CD4-positive, alpha-beta T cell (primary cell): ENCODE results near the gene OSBPL5. TPM values are rescaled to one million over a fixed set of nuclear protein-coding genes. Genes with fewer than 3 reads are reported as not detected.

ENCODE experiments used
- ATAC-seq: fragments of 200-7000 bp; cut with Tn5 transposase; one replicate; pipeline ENCODE4 v1.10.0; 2022; ENCODE audit warnings: mild to moderate bottlenecking; ENCODE audit not compliant: poor library complexity
- CTCF ChIA-PET: fragments of 350-600 bp; sonication (Branson Sonifier 250); formaldehyde crosslinking; loops from one replicate; lab custom pipeline; 2021; ENCODE audit warnings: antibody characterized with exemption, inconsistent platforms; lab: Charles Lee
- POLR2A ChIA-PET: fragments of 350-600 bp; sonication (Branson Sonifier 250); formaldehyde crosslinking; loops from one replicate; lab custom pipeline; 2021; ENCODE audit warnings: antibody characterized with exemption, inconsistent platforms; lab: Charles Lee
- DNase-seq, 14 experiments: peaks; one replicate each; pipeline ENCODE4 v3.0.0-alpha.2; 2013 to 2020; ENCODE audit warnings: mixed read lengths in 2 of 14
- H3K27ac ChIP-seq, 2 donors: one replicate each; pipeline versions ENCODE4 v1.5.1 to v1.7.0; 2013; ENCODE audit warnings: low read length in 2 of 2, low read depth in 1 of 2, mild to moderate bottlenecking in 1 of 2
- H3K27me3 ChIP-seq, 2 experiments: 1 replicate in 1 of 2; 2 replicates in 1 of 2; pipeline versions ENCODE4 v1.6.1 to v1.7.0; 2013; ENCODE audit warnings: low read length in 2 of 2, control low read depth in 1 of 2, mild to moderate bottlenecking in 1 of 2, moderate library complexity in 1 of 2; ENCODE audit not compliant: insufficient read depth in 2 of 2, control insufficient read depth in 1 of 2
- H3K36me3 ChIP-seq: one replicate; pipeline ENCODE4 v1.6.1; 2013; ENCODE audit warnings: low read length, control low read depth; ENCODE audit not compliant: insufficient read depth
- H3K4me1 ChIP-seq: one replicate; pipeline ENCODE4 v1.6.1; 2013; ENCODE audit warnings: low read length, control low read depth; ENCODE audit not compliant: insufficient read depth
- H3K4me3 ChIP-seq: one replicate; pipeline ENCODE4 v1.5.1; 2013; ENCODE audit warnings: mild to moderate bottlenecking, low read length, moderate library complexity
- H3K9me3 ChIP-seq, 2 experiments: 1 replicate in 1 of 2; 2 replicates in 1 of 2; pipeline versions ENCODE4 v1.6.1 to v1.7.0; 2013; ENCODE audit warnings: low read length in 2 of 2, mild to moderate bottlenecking in 2 of 2, control low read depth in 1 of 2, moderate library complexity in 1 of 2; ENCODE audit not compliant: control insufficient read depth in 1 of 2, insufficient read depth in 1 of 2
- H3K27ac Mint-ChIP-seq: one replicate; pipeline ENCODE4 v1.8.0; 2020; ENCODE audit warnings: mixed read lengths
- H3K27me3 Mint-ChIP-seq: one replicate; pipeline ENCODE4 v1.8.0; 2021; ENCODE audit warnings: mixed read lengths
- H3K36me3 Mint-ChIP-seq: one replicate; pipeline ENCODE4 v1.8.0; 2021; ENCODE audit warnings: low read depth, mixed read lengths
- H3K4me1 Mint-ChIP-seq: one replicate; pipeline ENCODE4 v1.8.0; 2021; ENCODE audit warnings: low read depth, mixed read lengths
- H3K4me3 Mint-ChIP-seq: one replicate; pipeline ENCODE4 v1.8.0; 2020; ENCODE audit warnings: mild to moderate bottlenecking, mixed read lengths
- H3K9me3 Mint-ChIP-seq: one replicate; pipeline ENCODE4 v1.8.0; 2020; ENCODE audit warnings: mixed read lengths
- intact Hi-C, 2 experiments: fragments of 100-400 bp; cut with DNase I in 1 of 2; cut with micrococcal nuclease in 1 of 2; formaldehyde crosslinking; loops; one replicate each; pipeline versions ENCODE4 v1.15.1 to v1.9.0; 2023 to 2025; cut with DNase I, micrococcal nuclease
- total RNA-seq, 174 experiments: library from RNA in 2 of 174; stranded (reverse) in 2 of 174; gene quantifications; one replicate each; pipeline ENCODE4 v1.2.3 and lab custom pipeline; 2021 to 2026
- TF ChIP-seq, protein P1 (sequence below): fragments of 200-600 bp; IDR thresholded peaks from one replicate; pipeline ENCODE4 v1.8.0; 2022; ENCODE audit warnings: antibody characterized with exemption, mild to moderate bottlenecking

The OSBPL5 gene
- total RNA-seq, 2 experiments from 2014 or later, result 6.7 to 9.1 TPM

DNA sequence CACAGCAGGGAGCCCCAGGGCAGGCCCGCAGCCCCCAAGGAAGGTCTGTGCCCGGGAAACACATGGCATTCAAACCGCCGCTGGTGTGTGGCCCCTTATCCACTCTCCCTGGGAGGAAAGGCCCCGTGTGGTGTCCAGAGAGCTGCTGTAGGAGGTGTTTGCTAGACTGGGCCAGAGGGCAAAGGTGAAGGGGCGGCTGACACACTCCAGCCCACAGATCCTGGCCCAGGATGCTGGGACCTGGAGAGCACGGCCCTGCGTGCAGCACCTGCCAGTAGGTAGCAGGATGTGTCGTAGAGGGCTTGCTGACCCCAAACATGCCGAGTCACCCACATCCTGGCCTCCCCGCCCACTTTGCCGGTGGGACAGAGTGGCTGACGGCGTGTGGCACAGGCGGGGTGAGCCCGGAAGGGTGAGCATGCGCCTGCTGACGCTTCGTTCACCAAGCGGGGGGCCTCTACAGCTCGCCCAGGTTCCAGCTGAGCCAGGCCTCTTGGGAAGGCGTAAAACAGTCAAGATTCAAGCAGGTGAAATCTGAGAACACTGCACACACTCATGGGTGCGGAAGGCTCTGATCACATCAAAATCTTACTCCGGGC is 11.0 kb downstream of the OSBPL5 start:
- Histone ChIP-seq H3K27ac (no peak overlapping the region), H3K4me3 (no peak overlapping the region), H3K36me3 (no peaks in the 10 kb centered on the region), H3K27me3 (no peaks in the 10 kb centered on the region), H3K9me3 (peaks cover 0 to 17% of the 10 kb centered on the region in 2 experiments), H3K4me1 (no peaks in the 10 kb centered on the region)
- POLR2A ChIA-PET, result no interaction called here
- TF ChIP-seq, protein P1, sequence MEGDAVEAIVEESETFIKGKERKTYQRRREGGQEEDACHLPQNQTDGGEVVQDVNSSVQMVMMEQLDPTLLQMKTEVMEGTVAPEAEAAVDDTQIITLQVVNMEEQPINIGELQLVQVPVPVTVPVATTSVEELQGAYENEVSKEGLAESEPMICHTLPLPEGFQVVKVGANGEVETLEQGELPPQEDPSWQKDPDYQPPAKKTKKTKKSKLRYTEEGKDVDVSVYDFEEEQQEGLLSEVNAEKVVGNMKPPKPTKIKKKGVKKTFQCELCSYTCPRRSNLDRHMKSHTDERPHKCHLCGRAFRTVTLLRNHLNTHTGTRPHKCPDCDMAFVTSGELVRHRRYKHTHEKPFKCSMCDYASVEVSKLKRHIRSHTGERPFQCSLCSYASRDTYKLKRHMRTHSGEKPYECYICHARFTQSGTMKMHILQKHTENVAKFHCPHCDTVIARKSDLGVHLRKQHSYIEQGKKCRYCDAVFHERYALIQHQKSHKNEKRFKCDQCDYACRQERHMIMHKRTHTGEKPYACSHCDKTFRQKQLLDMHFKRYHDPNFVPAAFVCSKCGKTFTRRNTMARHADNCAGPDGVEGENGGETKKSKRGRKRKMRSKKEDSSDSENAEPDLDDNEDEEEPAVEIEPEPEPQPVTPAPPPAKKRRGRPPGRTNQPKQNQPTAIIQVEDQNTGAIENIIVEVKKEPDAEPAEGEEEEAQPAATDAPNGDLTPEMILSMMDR, result no peak
- Mint-ChIP-seq H3K27me3 (no peaks in the 10 kb centered on the region), H3K36me3 (no peaks in the 10 kb centered on the region), H3K4me1 (peaks cover 3% of the 10 kb centered on the region), H3K4me3 (no peak overlapping the region), H3K9me3 (no peaks in the 10 kb centered on the region), H3K27ac (no peak overlapping the region)
- ATAC-seq, result no peak
- CTCF ChIA-PET, result no interaction called here
- no peak for DNase-seq
- intact Hi-C loops, result no loop called here

DNA sequence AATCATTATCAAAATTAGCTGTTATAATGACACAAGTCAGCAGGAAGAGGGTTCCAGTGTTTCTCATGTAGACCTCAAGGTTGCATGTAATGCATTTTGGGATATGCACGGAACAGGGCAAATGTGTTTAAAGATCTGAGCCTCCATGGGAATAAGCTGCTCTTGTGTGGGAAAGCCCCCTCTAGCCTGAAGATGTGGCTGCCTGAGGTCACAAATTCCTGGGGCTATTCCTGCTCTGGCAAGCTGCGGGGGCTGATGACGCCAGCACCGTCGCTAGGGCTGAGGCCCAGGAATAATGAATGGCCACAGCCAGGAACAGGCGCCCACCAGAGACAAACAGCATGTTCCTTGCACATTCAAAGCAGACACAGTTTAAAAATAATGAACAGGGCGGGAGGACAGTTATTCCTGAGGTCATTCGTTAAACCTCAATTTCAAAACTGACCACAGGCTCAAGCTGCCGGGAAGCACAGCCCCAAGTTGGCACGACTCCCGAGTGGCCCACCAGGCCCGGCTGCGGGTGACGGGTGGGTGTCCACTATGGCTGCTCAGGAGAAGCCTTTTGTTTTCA is 11.7 kb downstream of the OSBPL5 start:
- Mint-ChIP-seq H3K36me3 (no peaks in the 10 kb centered on the region), H3K4me3 (no peak overlapping the region), H3K27ac (no peak overlapping the region), H3K4me1 (peaks cover 3% of the 10 kb centered on the region), H3K9me3 (no peaks in the 10 kb centered on the region), H3K27me3 (no peaks in the 10 kb centered on the region)
- ChIA-PET POLR2A (no interaction called here), CTCF (no interaction called here)
- ATAC-seq (no peak), DNase-seq (no peak)
- H3K27ac ChIP-seq, result no peak overlapping the region
- TF ChIP-seq, protein P1, result no peak
- H3K9me3 ChIP-seq, result peaks cover 0 to 17% of the 10 kb centered on the region in 2 experiments
- H3K4me1 ChIP-seq, result no peaks in the 10 kb centered on the region
- intact Hi-C loops, result no loop called here
- H3K4me3 ChIP-seq, result no peak overlapping the region
- H3K36me3 ChIP-seq, result no peaks in the 10 kb centered on the region
- H3K27me3 ChIP-seq, result no peaks in the 10 kb centered on the region

DNA sequence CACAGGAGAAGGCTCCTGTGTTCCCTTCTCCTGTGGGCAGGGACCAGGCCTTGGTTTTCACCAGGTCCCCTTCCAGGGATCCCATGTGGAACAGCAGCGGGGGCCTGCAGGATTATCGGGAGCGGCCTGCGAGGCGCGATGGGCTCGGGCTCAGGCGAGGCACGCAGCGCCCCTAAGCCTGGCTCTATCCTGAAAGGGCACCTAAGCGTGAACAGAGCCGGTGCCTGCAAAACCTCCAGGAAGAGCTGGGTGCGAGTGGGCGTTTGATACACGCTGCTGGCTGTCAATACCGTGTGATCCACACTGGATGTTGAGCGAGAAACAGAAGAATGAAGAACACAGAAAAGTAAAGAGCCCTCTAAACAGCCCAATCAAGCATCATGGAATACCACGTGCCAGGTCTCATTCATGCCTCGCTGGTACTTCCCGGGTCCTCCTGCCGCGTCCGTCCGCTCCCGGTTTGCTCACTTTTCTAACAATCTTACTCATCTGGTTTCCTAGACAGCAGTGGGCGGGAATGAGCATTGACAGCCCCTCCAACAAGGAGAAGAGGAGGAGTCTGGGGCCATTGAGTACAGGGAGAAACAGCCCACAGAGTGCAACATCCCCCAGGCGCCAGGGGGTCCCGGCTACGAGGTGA is 12.5 kb downstream of the OSBPL5 start:
- DNase-seq, result no peak
- intact Hi-C loops, result no loop called here
- no peak for ATAC-seq
- Mint-ChIP-seq H3K27me3 (no peaks in the 10 kb centered on the region), H3K9me3 (no peaks in the 10 kb centered on the region), H3K4me1 (peaks cover 3% of the 10 kb centered on the region), H3K36me3 (no peaks in the 10 kb centered on the region), H3K4me3 (no peak overlapping the region), H3K27ac (no peak overlapping the region)
- ChIA-PET POLR2A (no interaction called here), CTCF (no interaction called here)
- no peak overlapping the region for H3K27ac ChIP-seq
- no peaks in the 10 kb centered on the region for H3K27me3 ChIP-seq
- no peaks in the 10 kb centered on the region for H3K36me3 ChIP-seq
- H3K4me3 ChIP-seq, result no peak overlapping the region
- TF ChIP-seq, protein P1, result no peak
- H3K9me3 ChIP-seq, result peaks cover 0 to 9% of the 10 kb centered on the region in 2 experiments
- H3K4me1 ChIP-seq, result no peaks in the 10 kb centered on the region
